ENCODE measurements around the gene NEMP2. TPM values are rescaled to one million over a fixed set of nuclear protein-coding genes. Genes with fewer than 3 reads are reported as not detected.

Gene NEMP2
- polyA plus RNA-seq, 2 of the 4 experiments (the other 2 are of a cell fraction), result 7.1 to 22.0 TPM

- Histone ChIP-seq H3K4me2 (no peak overlapping the region), H3K9me3 (peaks cover 34% of the 10 kb centered on the region), H3K27ac (no peak overlapping the region), H3K4me1 (peaks cover 10% of the 10 kb centered on the region; the same call in 2 of the 3 replicates), H3K4me3 (no peak overlapping the region)
- no peak for TF ChIP-seq ZSCAN20 (CRISPR knock-in tag; IDR thresholded peaks at IDR 0.05)
- TF ChIP-seq HMGXB4 (CRISPR knock-in tag; IDR thresholded peaks at IDR 0.05; ENCODE audit: borderline replicate concordance), result no peak
- no peak for TF ChIP-seq MAX (IDR thresholded peaks at IDR 0.05)
- TF ChIP-seq REST (IDR thresholded peaks at IDR 0.05), result no peak
- TF ChIP-seq CHD2 (IDR thresholded peaks at IDR 0.05; ENCODE audit: low read length, partially characterized antibody), result no peak
- no peak for TF ChIP-seq TFCP2L1 (CRISPR knock-in tag; IDR thresholded peaks at IDR 0.05)
- TF ChIP-seq GATA3 (IDR thresholded peaks at IDR 0.05; ENCODE audit: borderline replicate concordance), result no peak
- TF ChIP-seq FOXS1 (CRISPR knock-in tag; IDR thresholded peaks at IDR 0.05), result no peak
- no peak for TF ChIP-seq TP53 (CRISPR knock-in tag; IDR thresholded peaks at IDR 0.05)
- no peak for TF ChIP-seq ATOH8 (CRISPR knock-in tag; IDR thresholded peaks at IDR 0.05; ENCODE audit: low read depth)
- no peak for TF ChIP-seq KDM5A (IDR thresholded peaks at IDR 0.05)
- TF ChIP-seq CBX2 (IDR thresholded peaks at IDR 0.05; ENCODE audit: borderline replicate concordance, low read depth), result no peak
- TF ChIP-seq ZFP36 (IDR thresholded peaks at IDR 0.05; ENCODE audit: borderline replicate concordance, partially characterized antibody), result no peak
- TF ChIP-seq RFX5 (IDR thresholded peaks at IDR 0.05), result no peak
- no peak for TF ChIP-seq NR3C1 (IDR thresholded peaks at IDR 0.05)
- no peak for TF ChIP-seq ZNF302 (CRISPR knock-in tag; IDR thresholded peaks at IDR 0.05)
- no peak for ATAC-seq
- peak in 1 of 2 experiments; percentile 48 for DNase-seq (ENCODE audit: low read depth in 1 of 2, low spot score in 1 of 2)
- POLR2A ChIA-PET, result no interaction called here
- WGBS (ENCODE audit: missing lambda C conversion rate), result 64% methylated on average over 6 of the region's 6 CpGs
- FAIRE-seq, result no peak
- CTCF ChIA-PET, result no interaction called here
Observed at GRCh38 chr2:190540048-190540447, 5.5 kb upstream of the NEMP2 start.

- Histone ChIP-seq H3K4me2 (no peak overlapping the region), H3K4me1 (peaks cover 15% of the 10 kb centered on the region; the same call in 2 of the 3 replicates), H3K27ac (no peak overlapping the region), H3K9me3 (peaks cover 34% of the 10 kb centered on the region), H3K4me3 (no peak overlapping the region)
- ChIA-PET POLR2A (no interaction called here), CTCF (interaction anchor here (1.2 kb wide), 1 partner anchor 27 kb away, joined by 5 read pairs; no protein-coding TSS in a partner anchor)
- DNase-seq (ENCODE audit: low read depth in 1 of 2, low spot score in 1 of 2), result no peak
- FAIRE-seq, result no peak
- ATAC-seq, result no peak
- no peak for TF ChIP-seq RFX5 (IDR thresholded peaks at IDR 0.05)
- no peak for TF ChIP-seq SREBF2 (IDR thresholded peaks at IDR 0.05)
- TF ChIP-seq POLR2A (IDR thresholded peaks at IDR 0.05; ENCODE audit: low read length), result no peak
- TF ChIP-seq GATA3 (IDR thresholded peaks at IDR 0.05; ENCODE audit: borderline replicate concordance), result no peak
- no peak for TF ChIP-seq ELK1 (IDR thresholded peaks at IDR 0.05; ENCODE audit: low read depth, low read length)
- TF ChIP-seq HOXB13 (CRISPR knock-in tag; IDR thresholded peaks at IDR 0.05; ENCODE audit: low read depth), result no peak
- TF ChIP-seq USF2 (IDR thresholded peaks at IDR 0.05), result no peak
- no peak for TF ChIP-seq ZC3H11A (IDR thresholded peaks at IDR 0.05)
- TF ChIP-seq HOXB5 (CRISPR knock-in tag; IDR thresholded peaks at IDR 0.05), result no peak
- TF ChIP-seq CBX2 (IDR thresholded peaks at IDR 0.05; ENCODE audit: borderline replicate concordance, low read depth), result no peak
- no peak for TF ChIP-seq CHD2 (IDR thresholded peaks at IDR 0.05; ENCODE audit: low read length, partially characterized antibody)
- no peak for TF ChIP-seq E2F6 (IDR thresholded peaks at IDR 0.05; ENCODE audit: borderline replicate concordance, low read depth)
- no peak for TF ChIP-seq CEBPB (IDR thresholded peaks at IDR 0.05)
- no peak for TF ChIP-seq HOXA7 (CRISPR knock-in tag; IDR thresholded peaks at IDR 0.05)
Observed at GRCh38 chr2:190538201-190538600, 3.7 kb upstream of the NEMP2 start.

Measured in A549 (cell line).